ENCODE data around the gene ANKRD10. TPM values are rescaled to one million over a fixed set of nuclear protein-coding genes. Genes with fewer than 3 reads are reported as not detected.

ANKRD10 gene
- total RNA-seq, 4 donors from 2014 or later = 97.8 to 189 (median 114) TPM

- Histone ChIP-seq H3K27me3 (no peaks in the 10 kb centered on the region), H3K36me3 (no peaks in the 10 kb centered on the region), H3K27ac (peak overlapping the region in 2 of 4 donors; percentile 45 to 90), H3K4me3 (no peak overlapping the region), H3K4me1 (peaks cover 6 to 58% (median 21%) of the 10 kb centered on the region in 3 donors), H3K9me3 (no peaks in the 10 kb centered on the region)
- no peak for ATAC-seq
- no peak for TF ChIP-seq POLR2AphosphoS5 (IDR thresholded peaks at IDR 0.05)
- TF ChIP-seq POLR2A (IDR thresholded peaks at IDR 0.05) = no peak
- TF ChIP-seq, protein P1, sequence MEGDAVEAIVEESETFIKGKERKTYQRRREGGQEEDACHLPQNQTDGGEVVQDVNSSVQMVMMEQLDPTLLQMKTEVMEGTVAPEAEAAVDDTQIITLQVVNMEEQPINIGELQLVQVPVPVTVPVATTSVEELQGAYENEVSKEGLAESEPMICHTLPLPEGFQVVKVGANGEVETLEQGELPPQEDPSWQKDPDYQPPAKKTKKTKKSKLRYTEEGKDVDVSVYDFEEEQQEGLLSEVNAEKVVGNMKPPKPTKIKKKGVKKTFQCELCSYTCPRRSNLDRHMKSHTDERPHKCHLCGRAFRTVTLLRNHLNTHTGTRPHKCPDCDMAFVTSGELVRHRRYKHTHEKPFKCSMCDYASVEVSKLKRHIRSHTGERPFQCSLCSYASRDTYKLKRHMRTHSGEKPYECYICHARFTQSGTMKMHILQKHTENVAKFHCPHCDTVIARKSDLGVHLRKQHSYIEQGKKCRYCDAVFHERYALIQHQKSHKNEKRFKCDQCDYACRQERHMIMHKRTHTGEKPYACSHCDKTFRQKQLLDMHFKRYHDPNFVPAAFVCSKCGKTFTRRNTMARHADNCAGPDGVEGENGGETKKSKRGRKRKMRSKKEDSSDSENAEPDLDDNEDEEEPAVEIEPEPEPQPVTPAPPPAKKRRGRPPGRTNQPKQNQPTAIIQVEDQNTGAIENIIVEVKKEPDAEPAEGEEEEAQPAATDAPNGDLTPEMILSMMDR (IDR thresholded peaks at IDR 0.05) = no peak
- no peak for TF ChIP-seq EP300 (IDR thresholded peaks at IDR 0.05)
- 47 to 75% methylated on average over 3 to 4 of the region's 13 CpGs for WGBS, 2 donors (ENCODE audit: low coverage in 1 of 2)
Measured at GRCh38 chr13:110872034-110872767, 42.7 kb downstream of the ANKRD10 start.

DNA sequence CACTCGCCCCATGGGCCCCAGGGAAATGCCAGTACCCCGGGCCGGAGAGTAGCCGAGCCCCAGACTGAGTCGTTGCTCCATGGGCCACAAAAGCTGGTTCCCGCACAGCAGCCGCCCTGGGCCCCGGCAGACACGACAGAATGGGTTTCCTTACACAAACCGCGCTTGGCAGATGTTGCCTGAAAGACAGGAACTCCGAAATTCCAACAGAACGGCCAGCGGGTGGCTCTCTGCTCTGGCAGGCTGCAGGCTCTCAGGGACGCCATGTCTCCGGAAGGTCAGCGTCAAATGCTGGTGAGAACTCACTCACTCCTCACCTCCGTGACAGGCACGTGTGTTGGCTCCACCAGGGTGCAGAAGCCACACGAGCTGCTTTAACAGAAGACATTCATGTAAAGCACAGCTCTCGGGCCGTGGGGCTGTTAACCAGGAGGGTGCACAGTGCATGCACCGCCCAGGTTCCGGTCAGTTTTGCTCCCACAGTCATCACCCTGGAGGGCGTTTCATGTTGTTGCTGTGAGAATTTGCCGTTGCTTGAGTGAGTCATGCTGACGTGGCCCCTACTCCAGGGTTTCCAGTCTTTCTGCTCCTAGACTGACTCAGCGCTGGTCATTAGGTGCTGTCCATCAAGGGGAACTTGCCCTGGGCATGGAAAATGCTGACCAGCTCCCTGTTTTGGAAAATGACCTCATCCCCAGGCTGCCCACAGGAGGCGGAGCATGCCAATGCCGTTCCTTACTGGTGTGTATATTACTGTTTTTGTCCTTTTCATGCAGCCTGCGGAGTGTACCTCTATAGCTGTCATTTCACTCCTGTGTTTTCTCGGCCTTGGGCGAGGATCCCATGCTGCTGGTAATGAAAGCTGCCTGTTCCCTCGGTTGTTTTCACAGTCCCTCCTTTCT is 44.8 kb downstream of the ANKRD10 start:
- Histone ChIP-seq H3K27ac (peak overlapping the region; percentile 73 to 90 (median 82)), H3K36me3 (no peaks in the 10 kb centered on the region), H3K4me1 (peaks cover 4 to 53% (median 15%) of the 10 kb centered on the region in 3 donors), H3K4me3 (peak overlapping the region; percentile 3 to 40), H3K27me3 (no peaks in the 10 kb centered on the region), H3K9me3 (no peaks in the 10 kb centered on the region)
- WGBS, 2 donors (ENCODE audit: low coverage in 1 of 2) = 13 to 28% methylated on average over 5 to 8 of the region's 34 CpGs
- ATAC-seq = peak; percentile 95
- TF ChIP-seq, protein P1 (IDR thresholded peaks at IDR 0.05) = peak in 3 of 4 experiments; percentile 20 to 53 (median 37)
- peak in 1 of 2 donors; percentile 15 for TF ChIP-seq POLR2A (IDR thresholded peaks at IDR 0.05)
- TF ChIP-seq EP300 (IDR thresholded peaks at IDR 0.05) = no peak
- TF ChIP-seq POLR2AphosphoS5 (IDR thresholded peaks at IDR 0.05) = peak; percentile 98

DNA sequence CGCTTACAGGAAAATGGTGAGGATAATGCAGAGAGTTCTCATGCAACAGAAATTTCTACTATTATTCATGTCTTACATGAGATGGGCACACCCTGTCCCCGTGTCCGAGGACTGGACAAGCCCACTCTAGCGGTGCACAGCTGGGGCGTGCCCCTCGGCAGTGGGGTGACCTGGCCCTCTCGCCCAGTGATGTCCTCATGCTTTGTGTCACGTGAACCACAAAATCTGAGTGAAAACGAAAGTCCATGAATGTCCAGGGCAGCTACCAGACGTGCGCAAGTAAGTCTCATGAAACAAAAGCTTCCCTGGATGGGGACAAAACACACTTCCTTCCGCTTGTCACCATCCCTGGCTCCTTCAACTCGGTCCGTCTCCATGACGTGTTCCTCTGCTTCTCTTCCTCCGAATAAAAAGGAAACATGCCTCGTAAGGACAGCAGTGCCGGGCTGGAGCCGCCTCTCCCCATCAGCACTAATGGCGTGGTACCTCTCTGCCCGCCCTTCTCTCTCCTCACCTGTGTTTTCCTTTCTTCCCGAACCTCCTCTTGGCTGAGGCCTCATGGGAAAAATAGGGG is 45.6 kb downstream of the ANKRD10 start:
- 57 to 83% methylated on average over 7 to 19 of the region's 22 CpGs for WGBS, 2 donors (ENCODE audit: low coverage in 1 of 2)
- H3K4me1 ChIP-seq = peaks cover 2 to 46% (median 11%) of the 10 kb centered on the region in 3 donors
- no peaks in the 10 kb centered on the region for H3K36me3 ChIP-seq
- no peaks in the 10 kb centered on the region for H3K9me3 ChIP-seq
- no peak for TF ChIP-seq POLR2A (IDR thresholded peaks at IDR 0.05)
- no peak for TF ChIP-seq POLR2AphosphoS5 (IDR thresholded peaks at IDR 0.05)
- no peak for TF ChIP-seq EP300 (IDR thresholded peaks at IDR 0.05)
- TF ChIP-seq, protein P1 (IDR thresholded peaks at IDR 0.05) = no peak
- peak overlapping the region in 1 of 2 donors; percentile 40 for H3K4me3 ChIP-seq
- H3K27me3 ChIP-seq = no peaks in the 10 kb centered on the region
- H3K27ac ChIP-seq = peak overlapping the region; percentile 50 to 90 (median 82)
- no peak for ATAC-seq

DNA sequence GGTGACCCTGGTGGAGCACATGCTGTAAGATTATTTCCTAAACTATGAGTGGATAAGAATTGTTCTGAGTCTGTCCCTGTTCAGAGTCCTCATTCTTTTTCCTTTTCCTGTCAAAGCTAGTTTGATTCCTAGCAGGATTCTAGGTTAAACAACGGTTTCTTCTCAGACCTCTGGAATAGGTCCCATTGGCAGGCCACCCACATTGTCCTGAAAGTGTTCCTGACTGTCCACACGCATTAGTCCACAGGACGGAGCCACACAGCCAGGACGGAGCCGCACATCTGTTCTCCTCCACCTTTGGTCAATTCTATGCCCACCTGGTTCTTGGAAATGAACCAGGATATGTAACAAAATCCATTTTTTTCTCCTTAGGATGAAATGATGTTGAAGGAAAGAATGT is 46.1 kb downstream of the ANKRD10 start:
- 0 to 61% methylated on average over 1 to 5 of the region's 5 CpGs for WGBS, 2 donors (ENCODE audit: low coverage in 1 of 2)
- Histone ChIP-seq H3K9me3 (no peaks in the 10 kb centered on the region), H3K4me3 (no peak overlapping the region), H3K27ac (peak overlapping the region in 3 of 4 donors; percentile 41 to 90 (median 81)), H3K36me3 (no peaks in the 10 kb centered on the region), H3K4me1 (peaks cover 2 to 40% (median 8%) of the 10 kb centered on the region in 3 donors), H3K27me3 (no peaks in the 10 kb centered on the region)
- no peak for ATAC-seq
- TF ChIP-seq POLR2A (IDR thresholded peaks at IDR 0.05) = no peak
- TF ChIP-seq EP300 (IDR thresholded peaks at IDR 0.05) = no peak
- TF ChIP-seq, protein P1 (IDR thresholded peaks at IDR 0.05) = no peak
- TF ChIP-seq POLR2AphosphoS5 (IDR thresholded peaks at IDR 0.05) = no peak
